Adrenal gland (tissue), 5 donors: Measurements from ENCODE around the gene KCND2.
"Not testable (repeated sequence)": the region's sequence is repeated elsewhere in the genome, so short reads cannot be mapped to it uniquely, and the experiment has no call there.

Source experiments
- CTCF ChIP-seq, 6 experiments: fragments of 450-650 bp in 4 of 6; fragments of 200-600 bp in 2 of 6; sonication (generic) in 1 of 6; IDR thresholded peaks; 1 replicate in 5 of 6; 2 replicates in 1 of 6; pipeline versions ENCODE4 v1.5.1 to v1.8.0; 2016 to 2021; ENCODE audit warnings: antibody characterized with exemption in 6 of 6, mild to moderate bottlenecking in 2 of 6, moderate library complexity in 1 of 6
- POLR2A ChIP-seq, 2 donors: fragments of 450-650 bp; IDR thresholded peaks; one replicate each; pipeline ENCODE4 v1.6.1; 2017; ENCODE audit warnings: antibody characterized with exemption in 2 of 2, mild to moderate bottlenecking in 2 of 2, moderate library complexity in 1 of 2
- donor health status: DM: no; HTN: no; CAD: no.

DNA sequence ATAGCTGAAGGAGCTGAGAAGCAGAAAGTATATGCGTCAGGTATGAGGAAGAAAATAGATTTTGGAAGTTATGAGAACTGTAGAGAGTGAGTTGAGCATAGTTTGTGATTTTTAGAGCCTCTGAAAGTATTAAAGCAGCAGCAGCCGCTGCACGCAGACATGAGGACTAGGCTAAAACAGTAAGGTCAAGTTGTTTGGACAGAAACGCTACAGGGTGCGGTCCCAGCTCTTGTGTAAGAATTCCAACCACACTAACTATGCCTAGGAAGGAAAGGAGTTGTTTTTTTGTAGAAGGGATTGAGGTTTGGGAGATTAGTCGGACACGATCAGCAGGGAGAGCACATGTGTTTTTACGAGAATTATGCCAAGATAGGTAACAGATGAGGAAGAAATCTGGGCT, 506.1 kb downstream of the KCND2 start:
- TF ChIP-seq CTCF, POLR2A (IDR thresholded peaks at IDR 0.05): not testable (repeated sequence)
